Raji (cell line): ENCODE results near the gene VWA5B2.

Source experiments
- POLR2A ChIP-seq: IDR thresholded peaks from 2 replicates; pipeline ENCODE4 v1.6.1; 2011; ENCODE audit warnings: low read depth, low read length, control low read depth; ENCODE audit not compliant: insufficient read depth

Gene VWA5B2

DNA sequence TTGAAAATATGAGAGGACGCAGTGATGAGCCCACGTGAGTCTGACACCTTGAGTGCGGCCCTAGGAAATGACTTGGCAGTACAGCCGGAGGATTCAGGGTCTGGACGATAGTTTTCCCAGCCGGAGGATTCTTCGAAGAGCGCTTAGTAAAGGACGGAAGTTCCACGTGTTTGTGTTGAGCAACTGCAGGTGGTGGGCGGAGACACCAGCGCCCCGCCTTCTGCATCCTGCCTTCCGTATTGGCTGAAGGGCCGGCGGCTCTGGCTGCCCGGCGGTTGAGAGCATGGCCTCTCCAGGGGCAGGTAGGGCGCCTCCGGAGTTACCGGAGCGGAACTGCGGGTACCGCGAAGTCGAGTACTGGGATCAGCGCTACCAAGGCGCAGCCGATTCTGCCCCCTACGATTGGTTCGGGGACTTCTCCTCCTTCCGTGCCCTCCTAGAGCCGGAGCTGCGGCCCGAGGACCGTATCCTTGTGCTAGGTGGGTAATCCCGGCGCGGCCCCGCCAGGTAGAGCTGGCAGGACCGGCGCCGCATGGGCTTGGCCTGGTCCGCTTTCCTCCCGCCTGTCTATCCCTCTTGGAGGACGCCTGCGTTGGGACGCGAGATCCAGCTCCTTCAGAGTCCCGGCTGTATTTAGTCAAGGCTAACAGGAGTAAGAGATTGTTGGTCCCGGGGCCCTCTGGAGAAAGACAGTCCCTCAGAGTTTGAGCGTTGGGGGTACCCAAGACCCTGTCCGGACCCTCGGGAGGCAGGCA, 20.2 kb downstream of the VWA5B2 start, which contains the start of gene EEF1AKMT4:
Gene EEF1AKMT4, plus strand, starts transcription at position 261 of the 755 bp plus-strand sequence. Its CDS starts 23 bp downstream, at position 284.
- TF ChIP-seq POLR2A, result peak; percentile 83

DNA sequence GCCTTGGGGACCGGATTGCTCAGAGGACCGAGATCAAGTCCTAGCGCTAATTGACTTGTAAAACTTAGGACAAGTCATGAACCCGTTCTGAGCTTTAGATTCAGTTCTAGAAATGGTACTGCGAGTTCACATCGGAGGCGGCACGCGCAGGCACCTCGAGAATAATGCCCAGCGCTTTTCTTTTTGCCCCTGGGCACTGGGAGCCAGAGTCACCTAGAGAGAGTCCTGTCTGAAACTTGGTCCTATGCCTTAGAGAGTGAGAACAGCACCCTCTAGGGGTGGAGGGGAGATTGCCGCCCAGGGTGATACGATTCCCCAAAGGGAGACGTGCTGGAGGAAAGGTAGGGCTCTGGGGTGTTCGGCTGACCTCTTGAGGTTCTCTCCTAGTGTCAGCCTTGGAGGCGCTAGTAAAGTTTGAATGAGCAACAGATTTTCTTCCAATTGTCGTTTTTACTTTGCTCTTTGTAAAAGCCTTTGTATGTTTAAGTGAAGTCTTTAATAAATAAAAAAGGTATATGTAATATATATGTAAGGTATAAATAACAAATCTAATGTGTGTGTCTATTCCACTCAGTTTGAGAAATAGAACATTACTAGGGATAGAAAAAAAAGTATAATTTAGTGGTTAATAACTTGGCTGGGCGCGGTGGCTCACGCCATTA, 20.9 kb downstream of the VWA5B2 start:
- no peak for TF ChIP-seq POLR2A

DNA sequence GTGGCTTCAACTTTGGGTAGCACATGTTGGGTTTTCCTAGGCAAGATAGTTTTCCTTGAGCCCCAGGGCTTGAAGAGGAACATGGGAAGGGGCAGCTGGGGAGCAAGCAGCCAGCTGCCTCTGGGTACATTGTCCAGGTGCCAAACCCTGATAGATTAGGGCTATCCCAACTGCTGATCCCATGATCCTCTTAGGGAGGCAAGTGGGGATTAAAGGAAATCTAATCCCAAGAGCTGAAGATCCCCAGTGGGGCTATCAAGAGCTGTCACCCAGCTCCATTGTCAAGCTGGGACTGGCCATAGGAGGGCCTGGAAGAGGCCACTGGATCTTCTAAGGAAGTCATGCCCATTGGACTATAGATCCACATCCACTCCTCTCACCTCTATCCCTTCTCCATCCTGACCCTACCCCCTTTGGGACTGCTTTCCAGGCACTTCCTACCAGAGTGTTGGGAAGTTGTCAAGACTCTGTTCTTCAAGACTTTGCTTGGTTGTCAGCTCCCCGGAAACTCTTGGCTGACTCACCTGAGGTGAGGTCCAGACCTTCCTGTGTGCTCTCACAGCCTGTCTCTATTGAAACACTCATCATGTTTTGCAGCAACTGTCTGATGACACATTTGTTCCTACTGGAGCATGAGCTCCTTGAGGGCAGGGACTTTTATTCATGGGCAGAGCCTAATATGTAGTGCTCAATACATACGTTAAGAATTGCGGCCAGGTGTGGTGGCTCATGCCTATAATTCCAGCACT, 26.1 kb downstream of the VWA5B2 start:
- TF ChIP-seq POLR2A, result no peak

GRCh38 chr3:184257083-184257915, 27.9 kb downstream of the VWA5B2 start:
- no peak for TF ChIP-seq POLR2A

- no peak for TF ChIP-seq POLR2A
These were observed 29.5 kb downstream of the VWA5B2 start for GRCh38 chr3:184258926-184259325.

GRCh38 chr3:184259396-184259877, 30.1 kb downstream of the VWA5B2 start:
- no peak for TF ChIP-seq POLR2A

- TF ChIP-seq POLR2A, result no peak
These were observed 30.7 kb downstream of the VWA5B2 start for GRCh38 chr3:184259878-184260723.

DNA sequence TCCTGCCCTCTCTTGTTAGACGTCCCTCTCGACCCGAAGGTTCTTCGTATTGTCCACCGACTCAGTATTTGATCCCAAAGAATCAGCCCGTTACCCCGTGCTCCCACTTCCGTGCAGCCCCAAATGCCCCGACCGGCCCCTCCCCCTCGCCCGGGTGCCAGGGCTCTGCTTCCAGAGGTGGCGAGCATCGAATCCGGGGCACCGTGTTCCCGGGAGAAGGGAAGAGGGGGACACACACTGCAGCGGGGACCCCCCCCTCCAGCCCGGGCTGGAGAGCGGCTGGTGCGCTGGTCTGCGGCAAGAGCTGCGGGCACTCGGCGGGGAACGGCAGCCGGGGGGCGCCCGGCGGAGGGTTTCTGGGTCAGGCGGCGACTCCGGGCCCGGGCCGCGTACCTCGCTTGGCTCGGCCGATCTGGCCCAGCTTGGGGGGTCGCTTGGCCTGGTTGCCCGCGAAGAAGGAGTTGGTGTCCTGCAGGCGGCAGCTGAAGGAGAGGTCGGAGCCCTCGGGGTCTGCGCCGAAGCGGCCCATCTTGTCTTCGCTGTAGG, 31.4 kb downstream of the VWA5B2 start:
- no peak for TF ChIP-seq POLR2A

DNA sequence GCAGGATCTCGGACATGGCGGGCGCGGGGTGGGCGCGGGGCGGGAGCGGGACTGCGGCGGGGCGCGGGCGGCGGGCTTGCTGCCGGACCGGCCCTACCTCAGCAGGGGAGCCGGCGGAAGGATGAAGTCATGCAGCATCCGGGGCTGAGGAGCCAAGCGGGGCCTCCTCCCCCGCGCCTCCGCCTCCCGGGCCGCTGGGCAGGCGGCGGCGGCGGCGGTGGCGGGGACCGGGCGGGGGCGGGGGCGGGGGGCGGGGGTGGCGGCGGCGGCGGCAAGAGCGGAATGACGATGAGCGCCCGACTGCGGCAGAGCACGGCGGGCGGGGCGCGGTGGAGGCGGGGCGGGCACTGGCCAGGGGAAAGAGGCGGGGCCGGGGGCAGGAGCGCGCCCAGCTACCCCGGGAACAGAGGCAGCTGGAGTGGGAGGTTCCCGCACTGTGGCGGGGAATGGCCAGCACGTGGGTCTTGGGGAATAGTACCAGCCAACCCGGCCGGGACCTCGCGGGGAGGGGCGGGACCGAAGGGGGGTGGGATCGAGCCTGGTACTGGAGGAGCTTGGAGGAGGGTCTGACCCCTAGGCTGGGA, 32.0 kb downstream of the VWA5B2 start, which contains the start of gene CAMK2N2:
Gene CAMK2N2, minus strand, starts transcription at position 284 of the 584 bp plus-strand sequence. Its CDS starts 268 bp downstream, at position 16.
- no peak for TF ChIP-seq POLR2A

DNA sequence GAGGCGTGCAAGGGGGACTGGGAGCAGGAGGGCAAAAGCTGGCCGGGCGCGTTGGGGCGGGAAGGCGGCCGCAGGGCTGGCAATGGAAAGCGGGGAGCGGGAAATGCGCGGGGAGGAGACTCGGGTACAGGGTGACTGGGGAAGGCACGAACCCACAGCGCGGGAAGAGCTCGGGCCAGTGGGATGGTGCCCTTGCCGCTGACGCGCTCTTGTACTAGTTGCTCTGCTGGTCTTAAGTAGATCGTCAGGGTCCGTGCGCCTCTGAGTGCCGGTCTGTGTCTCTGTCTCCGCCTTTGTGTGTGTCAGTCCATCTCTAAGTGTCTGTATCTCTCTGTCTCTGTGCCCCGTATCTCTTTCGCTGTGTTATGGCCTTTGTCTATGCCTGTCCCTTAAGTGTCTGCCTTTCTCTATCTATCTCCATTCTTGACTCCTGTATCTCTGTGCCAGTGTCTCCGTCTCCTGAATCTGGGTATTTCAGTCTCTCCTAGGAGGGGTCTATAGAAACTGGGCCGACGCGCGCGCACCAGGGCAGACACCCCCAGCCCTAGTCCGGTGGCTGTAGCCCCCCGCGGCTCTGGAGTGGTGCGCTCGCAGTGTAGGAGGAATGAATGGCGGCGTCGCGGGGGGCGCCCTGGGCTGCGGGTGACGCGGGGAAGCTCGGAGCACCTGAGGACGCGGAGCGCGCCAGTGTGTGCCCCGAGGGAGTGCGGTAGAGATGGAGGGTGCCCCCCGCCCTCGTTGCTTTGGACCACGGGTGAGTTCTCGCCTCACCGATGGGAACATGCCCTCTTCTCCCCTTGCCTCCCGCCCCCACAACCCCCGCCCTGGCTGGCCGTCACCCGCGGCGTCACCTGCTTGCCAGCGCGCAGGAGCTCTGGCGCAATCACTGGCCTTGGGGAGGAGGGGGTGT, 32.7 kb downstream of the VWA5B2 start:
- TF ChIP-seq POLR2A, result no peak

DNA sequence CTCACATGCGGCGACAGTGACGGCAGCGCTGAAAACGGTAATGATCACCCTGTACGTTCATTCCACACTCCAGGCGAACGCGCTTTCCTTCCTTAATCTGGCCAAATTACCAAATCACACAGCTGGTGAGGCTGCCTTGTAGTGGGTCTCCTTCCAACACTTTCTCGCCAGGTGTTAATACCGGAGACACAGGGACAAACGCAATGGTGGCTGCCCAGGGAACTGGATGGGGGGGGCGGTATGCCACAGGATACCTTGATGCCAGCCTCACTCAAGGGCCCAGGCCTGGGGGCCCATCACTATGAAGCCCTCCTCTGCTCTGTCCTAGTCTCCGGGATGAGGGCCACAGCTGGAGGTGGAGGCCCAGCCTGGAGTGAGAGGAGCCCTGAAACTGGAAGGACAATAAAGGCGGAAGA, 33.4 kb downstream of the VWA5B2 start:
- TF ChIP-seq POLR2A, result no peak

- TF ChIP-seq POLR2A, result no peak
These were observed 42.9 kb downstream of the VWA5B2 start for GRCh38 chr3:184272269-184272668.

GRCh38 chr3:184275381-184275701, 46.0 kb downstream of the VWA5B2 start:
- no peak for TF ChIP-seq POLR2A
